Measurements from ENCODE around the gene CDK17. TPM values are rescaled to one million over a fixed set of nuclear protein-coding genes. Genes with fewer than 3 reads are reported as not detected.

The CDK17 gene
- total and polyA plus RNA-seq, 2 experiments from 2014 or later: 29.3 to 62.7 TPM

GRCh38 chr12:96427269-96427729, 27.1 kb upstream of the CDK17 start:
- H3K79me2 ChIP-seq (ENCODE audit: insufficient read depth): 0 out of 2 replicates have a peak, but pooled peaks cover 6% of the 10 kb centered on the region
- 0 to 1% methylated on average over 6 of the region's 6 CpGs for WGBS, 2 experiments (ENCODE audit: low coverage in 1 of 2, low lambda C conversion rate in 2 of 2, missing lambda C conversion rate in 2 of 2)

GRCh38 chr12:96425951-96426350, 25.7 kb upstream of the CDK17 start:
- H3K27ac ChIP-seq: peak overlapping the region; percentile 99
- in situ Hi-C loops (cut with MboI): no loop called here
- no peaks in the 10 kb centered on the region for H3K9me2 ChIP-seq (ENCODE audit: insufficient read depth)
- no peaks in the 10 kb centered on the region for H3K9me3 ChIP-seq (ENCODE audit: low read depth)
- no peak for TF ChIP-seq EZH2 (IDR thresholded peaks at IDR 0.05; ENCODE audit: insufficient read depth, poor library complexity, severe bottlenecking)
- TF ChIP-seq EZH2phosphoT487 (IDR thresholded peaks at IDR 0.05; ENCODE audit: insufficient read depth, low read depth): no peak
- peak overlapping the region; percentile 77 for H3K4me2 ChIP-seq (ENCODE audit: unreplicated experiment)
- H3K4me3 ChIP-seq: peak overlapping the region; percentile 19
- DNase-seq: peak; percentile 61
- H3F3A ChIP-seq (ENCODE audit: insufficient read depth): peaks cover 63% of the 10 kb centered on the region
- peaks cover 56% of the 10 kb centered on the region for H3K4me1 ChIP-seq (ENCODE audit: insufficient read depth)
- H4K20me1 ChIP-seq (ENCODE audit: insufficient read depth): no peaks in the 10 kb centered on the region
- H3K36me3 ChIP-seq (ENCODE audit: low read depth): 0 out of 2 replicates have a peak, but pooled peaks cover 8% of the 10 kb centered on the region
- WGBS, 2 experiments (ENCODE audit: low coverage in 1 of 2, low lambda C conversion rate in 2 of 2, missing lambda C conversion rate in 2 of 2): 93 to 94% methylated on average over 3 of the region's 3 CpGs
- no peaks in the 10 kb centered on the region for H3K27me3 ChIP-seq (replicated peaks; ENCODE audit: insufficient read depth)
- H3K9ac ChIP-seq: peak overlapping the region; percentile 89
- H3K79me2 ChIP-seq (ENCODE audit: insufficient read depth): 0 out of 2 replicates have a peak, but pooled peaks cover 6% of the 10 kb centered on the region
- no peak overlapping the region for H2AFZ ChIP-seq

More at GRCh38 chr12:96427269-96427729, 27.1 kb upstream of the CDK17 start:
- Histone ChIP-seq H3K4me2 (ENCODE audit: unreplicated experiment) (peak overlapping the region; percentile 77), H3F3A (ENCODE audit: insufficient read depth) (peaks cover 59% of the 10 kb centered on the region), H3K9me3 (ENCODE audit: low read depth) (no peaks in the 10 kb centered on the region), H3K9me2 (ENCODE audit: insufficient read depth) (no peaks in the 10 kb centered on the region), H3K36me3 (ENCODE audit: low read depth) (0 out of 2 replicates have a peak, but pooled peaks cover 8% of the 10 kb centered on the region), H3K27ac (peak overlapping the region; percentile 99), H3K27me3 (replicated peaks; ENCODE audit: insufficient read depth) (no peaks in the 10 kb centered on the region), H3K4me3 (peak overlapping the region; percentile 59), H2AFZ (peak overlapping the region; percentile 14; the same call in 1 of the 2 replicates), H4K20me1 (ENCODE audit: insufficient read depth) (no peaks in the 10 kb centered on the region), H3K9ac (peak overlapping the region; percentile 89), H3K4me1 (ENCODE audit: insufficient read depth) (peaks cover 48% of the 10 kb centered on the region)
- TF ChIP-seq EZH2phosphoT487 (IDR thresholded peaks at IDR 0.05; ENCODE audit: insufficient read depth, low read depth): no peak
- no peak for TF ChIP-seq EZH2 (IDR thresholded peaks at IDR 0.05; ENCODE audit: insufficient read depth, poor library complexity, severe bottlenecking)
- in situ Hi-C loops (cut with MboI): no loop called here
- DNase-seq: peak; percentile 99

- WGBS, 2 experiments (ENCODE audit: low coverage in 1 of 2, low lambda C conversion rate in 2 of 2, missing lambda C conversion rate in 2 of 2): 0 to 1% methylated on average over 3 of the region's 3 CpGs
- in situ Hi-C loops (cut with MboI): no loop called here
- H3K4me2 ChIP-seq (ENCODE audit: unreplicated experiment): peak overlapping the region; percentile 77
- TF ChIP-seq EZH2phosphoT487 (IDR thresholded peaks at IDR 0.05; ENCODE audit: insufficient read depth, low read depth): no peak
- TF ChIP-seq EZH2 (IDR thresholded peaks at IDR 0.05; ENCODE audit: insufficient read depth, poor library complexity, severe bottlenecking): no peak
- peaks cover 69% of the 10 kb centered on the region for H3F3A ChIP-seq (ENCODE audit: insufficient read depth)
- no peaks in the 10 kb centered on the region for H4K20me1 ChIP-seq (ENCODE audit: insufficient read depth)
- H3K27ac ChIP-seq: peak overlapping the region; percentile 99
- H3K79me2 ChIP-seq (ENCODE audit: insufficient read depth): 0 out of 2 replicates have a peak, but pooled peaks cover 6% of the 10 kb centered on the region
- no peaks in the 10 kb centered on the region for H3K9me3 ChIP-seq (ENCODE audit: low read depth)
- H3K27me3 ChIP-seq (replicated peaks; ENCODE audit: insufficient read depth): no peaks in the 10 kb centered on the region
- DNase-seq: peak; percentile 90
- peak overlapping the region; percentile 89 for H3K9ac ChIP-seq
- 0 out of 2 replicates have a peak, but pooled peaks cover 8% of the 10 kb centered on the region for H3K36me3 ChIP-seq (ENCODE audit: low read depth)
- H3K4me1 ChIP-seq (ENCODE audit: insufficient read depth): peaks cover 62% of the 10 kb centered on the region
- peak overlapping the region; percentile 19 for H3K4me3 ChIP-seq
- H3K9me2 ChIP-seq (ENCODE audit: insufficient read depth): no peaks in the 10 kb centered on the region
- H2AFZ ChIP-seq: no peak overlapping the region
Observed at GRCh38 chr12:96425321-96425720, 25.1 kb upstream of the CDK17 start.

- no peaks in the 10 kb centered on the region for H3K9me2 ChIP-seq (ENCODE audit: insufficient read depth)
- no peak overlapping the region for H3K4me3 ChIP-seq
- TF ChIP-seq EZH2phosphoT487 (IDR thresholded peaks at IDR 0.05; ENCODE audit: insufficient read depth, low read depth) (no peak), EZH2 (IDR thresholded peaks at IDR 0.05; ENCODE audit: insufficient read depth, poor library complexity, severe bottlenecking) (no peak)
- H3K27ac ChIP-seq: peak overlapping the region; percentile 99
- no peak overlapping the region for H2AFZ ChIP-seq
- H3F3A ChIP-seq (ENCODE audit: insufficient read depth): peaks cover 73% of the 10 kb centered on the region
- 73% methylated on average over 3 of the region's 3 CpGs for WGBS, 2 experiments (ENCODE audit: low coverage in 1 of 2, low lambda C conversion rate in 2 of 2, missing lambda C conversion rate in 2 of 2)
- DNase-seq: peak; percentile 20
- H4K20me1 ChIP-seq (ENCODE audit: insufficient read depth): no peaks in the 10 kb centered on the region
- H3K4me2 ChIP-seq (ENCODE audit: unreplicated experiment): peak overlapping the region; percentile 77
- no peaks in the 10 kb centered on the region for H3K27me3 ChIP-seq (replicated peaks; ENCODE audit: insufficient read depth)
- H3K9ac ChIP-seq: peak overlapping the region; percentile 89
- in situ Hi-C loops (cut with MboI): no loop called here
- H3K79me2 ChIP-seq (ENCODE audit: insufficient read depth): 0 out of 2 replicates have a peak, but pooled peaks cover 6% of the 10 kb centered on the region
- 0 out of 2 replicates have a peak, but pooled peaks cover 8% of the 10 kb centered on the region for H3K36me3 ChIP-seq (ENCODE audit: low read depth)
- H3K4me1 ChIP-seq (ENCODE audit: insufficient read depth): peaks cover 64% of the 10 kb centered on the region
- no peaks in the 10 kb centered on the region for H3K9me3 ChIP-seq (ENCODE audit: low read depth)
Observed at GRCh38 chr12:96424601-96425000, 24.4 kb upstream of the CDK17 start.
